ENCODE measurements around the gene MAN1C1.

DNA sequence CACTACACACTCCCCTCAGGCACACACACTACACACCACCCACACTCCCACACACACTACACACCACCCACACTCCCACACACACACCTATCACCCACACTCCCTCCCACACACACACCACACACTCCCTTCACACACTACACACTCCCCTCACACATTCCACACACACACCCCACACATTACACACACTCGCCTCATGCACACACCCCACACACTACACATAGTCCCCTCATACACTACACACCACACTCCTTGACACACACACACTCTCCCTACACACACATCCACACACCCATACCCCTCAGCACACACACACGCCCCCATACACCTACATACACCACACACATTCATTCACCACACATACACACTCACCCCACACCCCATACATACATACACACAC is 152.4 kb downstream of the MAN1C1 start:
- TF ChIP-seq, protein P1, sequence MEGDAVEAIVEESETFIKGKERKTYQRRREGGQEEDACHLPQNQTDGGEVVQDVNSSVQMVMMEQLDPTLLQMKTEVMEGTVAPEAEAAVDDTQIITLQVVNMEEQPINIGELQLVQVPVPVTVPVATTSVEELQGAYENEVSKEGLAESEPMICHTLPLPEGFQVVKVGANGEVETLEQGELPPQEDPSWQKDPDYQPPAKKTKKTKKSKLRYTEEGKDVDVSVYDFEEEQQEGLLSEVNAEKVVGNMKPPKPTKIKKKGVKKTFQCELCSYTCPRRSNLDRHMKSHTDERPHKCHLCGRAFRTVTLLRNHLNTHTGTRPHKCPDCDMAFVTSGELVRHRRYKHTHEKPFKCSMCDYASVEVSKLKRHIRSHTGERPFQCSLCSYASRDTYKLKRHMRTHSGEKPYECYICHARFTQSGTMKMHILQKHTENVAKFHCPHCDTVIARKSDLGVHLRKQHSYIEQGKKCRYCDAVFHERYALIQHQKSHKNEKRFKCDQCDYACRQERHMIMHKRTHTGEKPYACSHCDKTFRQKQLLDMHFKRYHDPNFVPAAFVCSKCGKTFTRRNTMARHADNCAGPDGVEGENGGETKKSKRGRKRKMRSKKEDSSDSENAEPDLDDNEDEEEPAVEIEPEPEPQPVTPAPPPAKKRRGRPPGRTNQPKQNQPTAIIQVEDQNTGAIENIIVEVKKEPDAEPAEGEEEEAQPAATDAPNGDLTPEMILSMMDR (IDR thresholded peaks at IDR 0.05): no peak
- no peak for TF ChIP-seq POLR2A (IDR thresholded peaks at IDR 0.05)
- TF ChIP-seq POLR2AphosphoS5 (IDR thresholded peaks at IDR 0.05): no peak
